Vagina (tissue), 2 donors: ENCODE data around the gene DAB1.

Source experiments
- POLR2A ChIP-seq, 2 donors: fragments of 450-650 bp; IDR thresholded peaks; one replicate each; pipeline ENCODE4 v1.6.1; 2017; ENCODE audit warnings: antibody characterized with exemption in 2 of 2, mild to moderate bottlenecking in 2 of 2, moderate library complexity in 2 of 2
- POLR2AphosphoS5 ChIP-seq, 2 donors: sonication (generic); formaldehyde crosslinking; IDR thresholded peaks; one replicate each; pipeline ENCODE4 v1.9.0; 2017; ENCODE audit warnings: antibody characterized with exemption in 2 of 2, mild to moderate bottlenecking in 2 of 2, low read depth in 1 of 2; ENCODE audit not compliant: insufficient read depth in 1 of 2
- TF ChIP-seq, protein P1 (sequence below), 3 experiments: fragments of 450-650 bp in 2 of 3; fragments of 200-600 bp in 1 of 3; sonication (generic) in 1 of 3; IDR thresholded peaks; one replicate each; pipeline ENCODE4 v1.5.1; 2017 to 2019; ENCODE audit warnings: antibody characterized with exemption in 3 of 3, mild to moderate bottlenecking in 2 of 3, moderate library complexity in 2 of 3

DNA sequence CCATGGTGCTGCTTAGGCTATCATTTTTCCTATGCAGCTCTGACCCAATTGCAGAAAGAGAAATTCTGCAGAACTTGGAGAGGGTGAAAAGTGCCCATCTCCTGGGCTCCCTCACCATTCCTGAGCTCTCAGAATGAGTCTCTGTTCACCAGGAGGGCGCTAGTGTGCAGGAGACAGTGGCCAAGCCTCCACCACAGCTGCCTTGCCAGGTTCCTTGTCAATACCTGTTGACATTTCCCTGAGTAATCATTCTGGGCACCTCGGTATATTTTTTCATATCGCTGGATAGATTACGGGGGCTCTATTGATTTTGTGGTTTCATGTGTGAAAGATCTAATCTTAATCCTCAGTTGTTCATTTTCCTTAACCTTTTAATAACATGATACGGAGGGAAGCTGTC lies 445.0 kb downstream of the DAB1 start:
- TF ChIP-seq POLR2A (IDR thresholded peaks at IDR 0.05) = no peak
- TF ChIP-seq, protein P1, sequence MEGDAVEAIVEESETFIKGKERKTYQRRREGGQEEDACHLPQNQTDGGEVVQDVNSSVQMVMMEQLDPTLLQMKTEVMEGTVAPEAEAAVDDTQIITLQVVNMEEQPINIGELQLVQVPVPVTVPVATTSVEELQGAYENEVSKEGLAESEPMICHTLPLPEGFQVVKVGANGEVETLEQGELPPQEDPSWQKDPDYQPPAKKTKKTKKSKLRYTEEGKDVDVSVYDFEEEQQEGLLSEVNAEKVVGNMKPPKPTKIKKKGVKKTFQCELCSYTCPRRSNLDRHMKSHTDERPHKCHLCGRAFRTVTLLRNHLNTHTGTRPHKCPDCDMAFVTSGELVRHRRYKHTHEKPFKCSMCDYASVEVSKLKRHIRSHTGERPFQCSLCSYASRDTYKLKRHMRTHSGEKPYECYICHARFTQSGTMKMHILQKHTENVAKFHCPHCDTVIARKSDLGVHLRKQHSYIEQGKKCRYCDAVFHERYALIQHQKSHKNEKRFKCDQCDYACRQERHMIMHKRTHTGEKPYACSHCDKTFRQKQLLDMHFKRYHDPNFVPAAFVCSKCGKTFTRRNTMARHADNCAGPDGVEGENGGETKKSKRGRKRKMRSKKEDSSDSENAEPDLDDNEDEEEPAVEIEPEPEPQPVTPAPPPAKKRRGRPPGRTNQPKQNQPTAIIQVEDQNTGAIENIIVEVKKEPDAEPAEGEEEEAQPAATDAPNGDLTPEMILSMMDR (IDR thresholded peaks at IDR 0.05) = no peak
- TF ChIP-seq POLR2AphosphoS5 (IDR thresholded peaks at IDR 0.05; ENCODE audit: insufficient read depth in 1 of 2, low read depth in 1 of 2) = no peak
